A673 (cell line): ENCODE data around the gene PIAS4. TPM values are rescaled to one million over a fixed set of nuclear protein-coding genes. Genes with fewer than 3 reads are reported as not detected.

Experiments
- BruUV-seq: library from RNA; stranded (reverse); fragments of 400-500 nt; replicated peaks from 2 replicates; lab custom pipeline; 2021; lab: Mats Ljungman, UMichigan
- CTCF ChIA-PET: fragments of 300-600 bp; sonication (Branson Sonifier 250); formaldehyde crosslinking; loops from one replicate; lab custom pipeline; 2022; ENCODE audit warnings: antibody characterized with exemption; lab: Charles Lee
- POLR2A ChIA-PET: fragments of 300-600 bp; sonication (Branson Sonifier 250); formaldehyde crosslinking; loops from one replicate; lab custom pipeline; 2022; ENCODE audit warnings: antibody characterized with exemption; ENCODE audit not compliant: low non-redundant PET; lab: Charles Lee
- DNase-seq: peaks from one replicate; pipeline ENCODE4 v3.0.0-alpha.2; 2015; ENCODE audit warnings: low spot score
- H3K27ac ChIP-seq: fragments of 200-600 bp; sonication (generic); 2 replicates; pipeline ENCODE4 v1.5.1; 2016; ENCODE audit warnings: mixed run types, low read depth, mild to moderate bottlenecking, mixed read lengths, antibody characterized with exemption, low read length; ENCODE audit not compliant: poor library complexity, severe bottlenecking
- H3K27me3 ChIP-seq: fragments of 200-600 bp; sonication (generic); replicated peaks from 2 replicates; pipeline ENCODE4 v1.6.1; 2017; ENCODE audit warnings: mixed run types, low read depth, mild to moderate bottlenecking, mixed read lengths, antibody characterized with exemption, low read length; ENCODE audit not compliant: insufficient read depth, poor library complexity
- H3K36me3 ChIP-seq: fragments of 200-600 bp; sonication (generic); 2 replicates; pipeline ENCODE4 v1.6.1; 2016; ENCODE audit warnings: mixed run types, mild to moderate bottlenecking, mixed read lengths, antibody characterized with exemption, low read length; ENCODE audit not compliant: insufficient read depth, poor library complexity, severe bottlenecking
- H3K4me1 ChIP-seq: fragments of 200-600 bp; sonication (generic); 2 replicates; pipeline ENCODE4 v1.6.1; 2017; ENCODE audit warnings: mixed run types, mild to moderate bottlenecking, mixed read lengths, antibody characterized with exemption, low read length; ENCODE audit not compliant: insufficient read depth, poor library complexity, severe bottlenecking
- H3K4me3 ChIP-seq: fragments of 200-600 bp; sonication (generic); 2 replicates; pipeline ENCODE4 v1.5.1; 2016; ENCODE audit warnings: low read depth, mixed run types, mild to moderate bottlenecking, mixed read lengths, low read length; ENCODE audit not compliant: poor library complexity, severe bottlenecking
- H3K9me3 ChIP-seq: fragments of 200-600 bp; sonication (generic); 2 replicates; pipeline ENCODE4 v1.6.1; 2016; ENCODE audit warnings: mixed run types, low read depth, mild to moderate bottlenecking, mixed read lengths, antibody characterized with exemption, low read length; ENCODE audit not compliant: poor library complexity, severe bottlenecking
- EZH2 ChIP-seq: fragments of 200-600 bp; sonication (generic); IDR thresholded peaks from 2 replicates; pipeline ENCODE4 v1.6.1; 2017; ENCODE audit warnings: borderline replicate concordance, low read depth, mild to moderate bottlenecking, mixed read lengths, antibody characterized with exemption, low read length; ENCODE audit not compliant: poor library complexity, severe bottlenecking
- intact Hi-C: fragments of 100-400 bp; cut with micrococcal nuclease; formaldehyde crosslinking; loops from one replicate; pipeline ENCODE4 v1.10.0; 2022; ENCODE audit not compliant: unreplicated experiment
- total RNA-seq: library from RNA; stranded (reverse); gene quantifications from 2 replicates; pipeline ENCODE4 v1.2.3, GENCODE V29; 2021
- TF ChIP-seq, protein P1 (sequence below): fragments of 300-800, 200-600 bp; sonication (generic); conservative IDR thresholded peaks from 2 replicates; pipeline ENCODE4 v1.5.1; 2017; ENCODE audit warnings: low read depth, mild to moderate bottlenecking, antibody characterized with exemption, low read length, moderate library complexity, mixed read lengths

Gene PIAS4
- total RNA-seq, 1 experiment from 2014 or later, result 59.1 TPM

DNA sequence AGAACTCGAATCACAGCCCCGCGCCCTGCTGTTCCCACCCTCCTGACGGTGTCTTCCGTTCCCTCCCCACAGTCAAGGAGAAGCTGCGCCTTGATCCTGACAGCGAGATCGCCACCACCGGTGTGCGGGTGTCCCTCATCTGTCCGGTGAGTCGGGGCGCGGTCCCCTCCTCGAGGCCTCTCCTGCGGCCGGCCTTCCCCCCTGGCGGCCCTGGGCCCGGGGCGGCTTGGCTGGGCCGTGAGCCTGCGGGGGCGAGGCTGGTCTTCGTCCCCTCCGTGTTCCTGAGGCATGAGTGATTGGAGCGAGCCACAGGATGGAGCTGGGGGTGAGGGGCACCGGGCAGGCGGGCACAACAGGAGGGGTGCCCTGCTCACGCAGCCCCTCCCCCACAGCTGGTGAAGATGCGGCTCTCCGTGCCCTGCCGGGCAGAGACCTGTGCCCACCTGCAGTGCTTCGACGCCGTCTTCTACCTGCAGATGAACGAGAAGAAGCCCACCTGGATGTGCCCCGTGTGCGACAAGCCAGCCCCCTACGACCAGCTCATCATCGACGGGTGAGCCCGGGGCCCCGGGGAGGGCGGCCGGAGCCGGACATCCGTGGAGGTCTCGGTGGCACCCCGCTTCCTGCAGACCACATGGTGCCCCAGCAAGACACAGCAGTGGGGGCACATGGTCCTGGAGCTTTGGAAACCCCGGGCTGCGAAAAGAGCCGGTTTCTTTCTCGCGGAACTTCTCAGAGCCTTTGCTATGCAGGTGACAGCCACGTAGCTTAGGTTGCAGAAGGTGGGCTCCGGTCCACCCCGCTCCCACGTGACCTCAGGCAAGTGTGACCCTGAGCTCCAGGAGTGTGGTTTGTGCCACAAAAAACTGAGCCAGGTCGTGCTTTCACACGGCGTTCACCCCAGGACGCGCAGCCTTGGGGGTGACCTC lies 25.8 kb downstream of the PIAS4 start:
- DNase-seq, result no peak
- Histone ChIP-seq H3K36me3 (peaks cover 42% of the 10 kb centered on the region), H3K27ac (no peak overlapping the region), H3K27me3 (no peaks in the 10 kb centered on the region), H3K4me3 (no peak overlapping the region), H3K4me1 (peaks cover 13% of the 10 kb centered on the region), H3K9me3 (no peaks in the 10 kb centered on the region)
- BruUV-seq, result no TSS peak
- ChIA-PET CTCF (no interaction called here), POLR2A (interaction anchor here (0.6 kb wide), 1 partner anchor 48 kb away, joined by 3 read pairs; no protein-coding TSS in a partner anchor)
- intact Hi-C loops, result no loop called here
- TF ChIP-seq EZH2, result no peak
- TF ChIP-seq, protein P1, sequence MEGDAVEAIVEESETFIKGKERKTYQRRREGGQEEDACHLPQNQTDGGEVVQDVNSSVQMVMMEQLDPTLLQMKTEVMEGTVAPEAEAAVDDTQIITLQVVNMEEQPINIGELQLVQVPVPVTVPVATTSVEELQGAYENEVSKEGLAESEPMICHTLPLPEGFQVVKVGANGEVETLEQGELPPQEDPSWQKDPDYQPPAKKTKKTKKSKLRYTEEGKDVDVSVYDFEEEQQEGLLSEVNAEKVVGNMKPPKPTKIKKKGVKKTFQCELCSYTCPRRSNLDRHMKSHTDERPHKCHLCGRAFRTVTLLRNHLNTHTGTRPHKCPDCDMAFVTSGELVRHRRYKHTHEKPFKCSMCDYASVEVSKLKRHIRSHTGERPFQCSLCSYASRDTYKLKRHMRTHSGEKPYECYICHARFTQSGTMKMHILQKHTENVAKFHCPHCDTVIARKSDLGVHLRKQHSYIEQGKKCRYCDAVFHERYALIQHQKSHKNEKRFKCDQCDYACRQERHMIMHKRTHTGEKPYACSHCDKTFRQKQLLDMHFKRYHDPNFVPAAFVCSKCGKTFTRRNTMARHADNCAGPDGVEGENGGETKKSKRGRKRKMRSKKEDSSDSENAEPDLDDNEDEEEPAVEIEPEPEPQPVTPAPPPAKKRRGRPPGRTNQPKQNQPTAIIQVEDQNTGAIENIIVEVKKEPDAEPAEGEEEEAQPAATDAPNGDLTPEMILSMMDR, result no peak

GRCh38 chr19:4034048-4035017 lies 26.8 kb downstream of the PIAS4 start:
- DNase-seq, result no peak
- Histone ChIP-seq H3K36me3 (peaks cover 35% of the 10 kb centered on the region), H3K4me1 (peaks cover 13% of the 10 kb centered on the region), H3K9me3 (no peaks in the 10 kb centered on the region), H3K4me3 (no peak overlapping the region), H3K27ac (no peak overlapping the region), H3K27me3 (no peaks in the 10 kb centered on the region)
- ChIA-PET CTCF (no interaction called here), POLR2A (no interaction called here)
- no TSS peak for BruUV-seq
- TF ChIP-seq, protein P1, result no peak
- TF ChIP-seq EZH2, result no peak
- intact Hi-C loops, result no loop called here

DNA sequence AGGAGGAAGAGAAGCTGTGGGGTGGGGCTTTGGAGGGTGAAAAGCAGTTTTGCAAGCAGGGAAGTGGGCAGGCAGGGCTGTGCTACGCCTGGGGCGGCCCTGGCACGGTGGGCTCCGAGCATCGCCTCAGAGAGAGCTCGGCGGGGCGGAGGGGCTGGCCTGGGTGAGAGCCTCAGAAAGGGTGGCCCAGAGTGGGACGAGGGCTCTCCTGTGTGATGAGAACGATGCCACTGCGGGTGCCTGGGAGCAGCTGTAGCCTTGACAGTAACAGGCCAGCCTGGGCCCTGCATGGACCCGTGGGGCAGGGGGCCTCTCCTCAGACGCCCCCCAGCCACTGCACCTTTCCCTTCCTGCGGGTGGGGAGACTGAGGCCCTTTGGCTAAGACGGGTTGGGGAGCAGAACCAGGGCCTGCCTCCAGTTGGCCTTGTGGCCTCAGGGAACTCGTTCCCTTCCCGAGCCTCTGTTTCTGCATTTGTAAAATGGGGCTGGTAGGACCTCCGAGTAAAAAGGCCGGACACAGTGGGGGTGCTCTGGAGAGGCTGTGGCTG lies 27.6 kb downstream of the PIAS4 start:
- BruUV-seq, result no TSS peak
- no peaks in the 10 kb centered on the region for H3K27me3 ChIP-seq
- H3K4me1 ChIP-seq, result peaks cover 13% of the 10 kb centered on the region
- no peaks in the 10 kb centered on the region for H3K9me3 ChIP-seq
- POLR2A ChIA-PET, result no interaction called here
- no peak for DNase-seq
- no peak overlapping the region for H3K4me3 ChIP-seq
- intact Hi-C loops, result no loop called here
- H3K27ac ChIP-seq, result no peak overlapping the region
- TF ChIP-seq, protein P1, result no peak
- TF ChIP-seq EZH2, result no peak
- peaks cover 35% of the 10 kb centered on the region for H3K36me3 ChIP-seq
- CTCF ChIA-PET, result no interaction called here
